GM21717 (cell line): ENCODE data around the gene FTSJ3.
"Not testable (repeated sequence)": the region's sequence is repeated elsewhere in the genome, so short reads cannot be mapped to it uniquely, and the experiment has no call there.

Experiments
- ATAC-seq: cut with Tn5 transposase; IDR thresholded peaks from one replicate; pipeline ENCODE4 v1.9.1; 2021; ENCODE audit warnings: mild to moderate bottlenecking, moderate library complexity; ENCODE audit not compliant: unreplicated experiment

FTSJ3 gene

DNA sequence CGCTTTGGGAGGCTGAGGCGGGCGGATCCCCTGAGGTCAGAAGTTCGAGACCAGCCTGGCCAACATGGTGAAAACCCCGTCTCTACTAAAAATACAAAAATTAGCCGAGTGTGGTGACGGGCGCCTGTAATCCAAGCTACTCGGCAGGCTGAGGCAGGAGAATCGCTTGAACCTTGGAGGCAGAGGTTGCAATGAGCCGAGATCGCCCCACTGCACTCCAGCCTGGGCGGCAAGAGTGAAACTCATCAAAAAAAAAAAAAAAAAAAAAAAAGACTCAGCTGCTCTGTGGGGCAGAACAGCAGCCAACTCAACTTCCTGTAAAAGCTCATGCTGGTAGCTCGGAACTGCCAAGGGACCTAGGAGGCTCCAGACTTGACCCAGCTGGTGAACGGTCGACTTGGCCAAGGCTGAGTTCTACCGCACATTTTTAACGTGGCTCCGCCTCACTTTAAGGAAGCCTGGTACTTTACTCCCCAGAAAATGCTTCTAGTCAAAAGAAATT, 16.0 kb upstream of the FTSJ3 start:
- ATAC-seq = not testable (repeated sequence)

- peak; percentile 74 for ATAC-seq
These were observed 15.3 kb upstream of the FTSJ3 start, which contains the start of gene SMARCD2 for GRCh38 chr17:63842540-63843386. Gene SMARCD2 (minus strand): TSS chr17:63842685. CDS start chr17:63842674, 11 bp downstream.

DNA sequence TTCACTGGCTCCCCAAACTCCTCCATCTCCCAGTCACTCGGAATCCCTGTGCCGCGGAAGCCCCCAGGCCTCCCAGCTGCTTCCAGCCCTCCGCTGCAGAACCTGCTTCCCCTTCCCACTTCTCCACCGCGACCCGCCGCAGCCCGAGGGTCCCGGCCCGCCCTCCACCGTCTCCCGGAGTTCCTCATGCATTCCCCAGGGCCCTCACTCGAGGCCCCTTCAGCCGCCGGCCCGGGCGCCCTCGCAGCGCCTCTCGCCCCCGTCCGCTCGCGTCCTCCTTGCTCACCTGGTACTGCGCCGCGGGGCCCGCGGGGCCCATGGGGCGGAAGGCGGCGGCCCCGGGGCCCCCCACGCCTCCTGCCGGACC, 14.7 kb upstream of the FTSJ3 start:
- ATAC-seq = peak; percentile 16

- no peak for ATAC-seq
These were observed 14.1 kb upstream of the FTSJ3 start for GRCh38 chr17:63841350-63842172.

- no peak for ATAC-seq
These were observed 13.3 kb upstream of the FTSJ3 start for GRCh38 chr17:63840591-63841349.

DNA sequence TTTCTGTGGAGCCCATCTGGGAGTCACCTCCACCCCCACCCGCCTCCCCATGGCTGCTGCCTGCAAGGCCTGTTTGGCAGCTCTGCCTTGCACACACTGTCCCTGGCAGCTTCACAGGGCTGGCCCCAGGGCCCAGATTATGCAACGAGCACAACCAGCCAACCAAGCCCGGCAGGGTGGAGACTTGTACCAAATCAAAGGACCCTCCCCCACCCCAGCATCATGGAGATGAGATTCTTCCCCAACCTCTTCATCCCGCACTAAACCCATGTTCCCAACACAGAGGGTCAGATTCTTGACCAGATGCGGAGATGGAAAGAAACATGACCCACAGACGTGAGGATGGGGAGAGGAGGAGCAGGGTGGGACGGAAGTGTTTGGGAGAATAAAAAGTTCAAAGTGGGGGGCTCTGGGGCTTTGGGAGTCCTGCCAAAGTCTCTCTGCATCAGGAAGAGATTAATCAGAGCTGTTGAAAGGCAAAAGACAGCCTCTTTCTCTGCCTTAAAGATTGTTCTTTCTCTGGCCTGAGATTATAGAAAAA, 11.2 kb upstream of the FTSJ3 start:
- ATAC-seq = no peak

GRCh38 chr17:63837962-63838600, 10.6 kb upstream of the FTSJ3 start:
- no peak for ATAC-seq

GRCh38 chr17:63837480-63837879, 10.0 kb upstream of the FTSJ3 start:
- ATAC-seq = no peak

GRCh38 chr17:63836811-63837210, 9.3 kb upstream of the FTSJ3 start:
- no peak for ATAC-seq

DNA sequence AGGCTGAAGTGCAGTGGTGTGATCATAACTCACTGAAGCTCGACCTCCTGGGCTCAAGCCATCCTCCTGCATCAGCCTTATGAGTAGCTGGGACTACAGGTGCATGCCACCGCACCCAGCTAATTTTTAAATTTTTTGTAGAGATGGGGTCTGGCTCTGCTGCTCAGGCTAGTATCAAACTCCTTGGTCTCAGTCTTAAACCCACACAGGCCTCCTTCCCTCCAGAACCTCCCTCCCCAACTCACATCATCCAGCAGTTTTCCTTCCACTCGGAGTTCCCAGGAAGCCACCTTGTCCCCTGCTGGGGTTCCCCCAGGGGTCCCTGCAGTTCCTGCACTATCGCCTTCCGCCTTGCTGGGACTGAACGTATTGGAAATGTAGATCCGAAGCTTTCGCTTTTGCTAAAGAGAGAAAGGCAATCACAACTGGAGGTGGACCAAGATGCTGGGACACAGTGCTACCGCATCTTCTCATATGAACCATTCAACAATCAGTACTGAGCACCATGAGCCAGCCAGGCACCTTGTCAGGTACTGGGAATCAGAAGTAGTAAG, 7.8 kb upstream of the FTSJ3 start:
- ATAC-seq = no peak

DNA sequence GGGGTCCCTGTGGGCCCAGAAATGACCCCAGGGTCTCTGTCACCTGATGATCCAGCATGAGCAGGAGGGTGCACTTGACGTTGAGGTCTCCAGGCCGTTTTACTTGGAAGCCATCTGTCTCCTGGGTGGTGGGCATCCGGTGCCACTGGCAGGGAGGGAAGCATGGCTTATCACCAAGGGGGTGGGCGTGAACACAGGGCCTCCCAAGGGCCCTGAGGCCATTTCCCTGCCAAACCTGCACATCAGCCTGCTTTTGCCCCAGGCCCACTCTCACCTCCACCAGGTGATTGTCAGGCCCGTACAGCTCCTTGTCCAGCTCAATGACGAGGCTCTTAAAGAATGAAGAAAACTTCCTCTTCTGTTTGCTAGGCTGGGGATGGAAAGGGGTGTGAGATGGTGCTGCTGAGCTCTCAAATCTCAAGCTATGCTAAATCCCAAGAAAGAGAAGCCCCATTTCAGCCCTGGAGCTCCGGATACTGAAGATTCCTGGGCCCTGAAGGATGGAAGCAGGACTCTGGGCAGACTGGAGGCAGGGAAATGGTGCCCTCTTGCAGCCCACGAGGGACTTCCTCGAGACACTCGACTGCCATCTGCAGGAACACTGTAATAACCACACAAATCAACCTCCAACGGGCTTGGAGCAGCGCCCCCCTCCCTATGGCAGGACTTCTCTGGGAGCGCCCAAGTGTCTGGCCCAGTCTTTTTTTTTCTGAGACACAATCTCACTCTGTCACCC, 7.1 kb upstream of the FTSJ3 start:
- ATAC-seq = peak; percentile 42

GRCh38 chr17:63833741-63834373, 6.4 kb upstream of the FTSJ3 start:
- no peak for ATAC-seq

- ATAC-seq = no peak
These were observed 5.7 kb upstream of the FTSJ3 start for GRCh38 chr17:63833026-63833740.

DNA sequence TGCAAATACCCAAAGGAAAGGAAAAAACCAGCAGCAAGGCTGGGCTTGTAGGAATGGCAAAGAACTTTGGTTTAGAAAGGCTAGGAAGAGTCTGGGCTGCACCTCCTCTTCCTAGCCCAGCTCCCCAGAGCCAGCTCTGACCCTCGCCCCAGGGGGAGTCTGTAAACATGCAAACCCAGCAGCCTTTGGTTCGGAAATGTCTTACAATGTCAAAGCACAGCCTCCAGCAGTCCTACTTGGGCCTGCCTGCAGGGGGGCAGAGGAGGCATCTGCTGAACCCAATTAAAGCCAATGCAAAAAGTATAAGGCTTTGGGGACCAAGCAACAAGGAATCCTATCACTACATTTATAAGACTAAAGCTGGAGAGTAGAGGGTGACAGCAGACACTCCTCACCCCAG, 5.0 kb upstream of the FTSJ3 start:
- no peak for ATAC-seq

- no peak for ATAC-seq
These were observed 4.6 kb upstream of the FTSJ3 start for GRCh38 chr17:63832014-63832413.

- ATAC-seq = no peak
These were observed 4.0 kb upstream of the FTSJ3 start for GRCh38 chr17:63831505-63831904.

GRCh38 chr17:63830904-63831491, 3.5 kb upstream of the FTSJ3 start:
- ATAC-seq = no peak

DNA sequence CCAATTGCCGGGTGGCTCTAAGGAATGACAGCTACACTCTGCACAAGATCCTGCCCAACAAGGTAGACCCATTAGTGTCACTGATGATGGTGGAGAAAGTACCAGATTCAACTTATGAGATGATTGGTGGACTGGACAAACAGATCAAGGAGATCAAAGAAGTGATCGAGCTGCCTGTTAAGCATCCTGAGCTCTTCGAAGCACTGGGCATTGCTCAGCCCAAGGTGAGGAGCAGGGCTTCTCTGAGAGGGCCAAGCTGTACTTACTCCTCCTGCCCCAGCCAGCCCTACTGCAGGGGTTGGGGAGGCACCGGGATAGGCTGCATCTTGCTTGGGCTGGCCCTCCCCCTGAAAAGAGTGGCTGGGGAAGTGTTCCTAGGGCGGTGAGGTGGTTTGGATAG, 2.8 kb upstream of the FTSJ3 start:
- ATAC-seq = no peak
